HG03558 (cell line): ENCODE results near the gene SRPK2.
A peak's percentile ranks its signal among the peaks of the same experiment; 100 is the strongest.
"Not testable (repeated sequence)": the region's sequence is repeated elsewhere in the genome, so short reads cannot be mapped to it uniquely, and the experiment has no call there.

Source experiments
- ATAC-seq: cut with Tn5 transposase; IDR thresholded peaks from one replicate; pipeline ENCODE4 v1.9.1; 2021; ENCODE audit warnings: moderate number of reproducible peaks; ENCODE audit not compliant: unreplicated experiment; ENCODE audit errors: extremely low read depth

SRPK2 gene

GRCh38 chr7:105269397-105269796 lies 119.3 kb downstream of the SRPK2 start:
- ATAC-seq = no peak

DNA sequence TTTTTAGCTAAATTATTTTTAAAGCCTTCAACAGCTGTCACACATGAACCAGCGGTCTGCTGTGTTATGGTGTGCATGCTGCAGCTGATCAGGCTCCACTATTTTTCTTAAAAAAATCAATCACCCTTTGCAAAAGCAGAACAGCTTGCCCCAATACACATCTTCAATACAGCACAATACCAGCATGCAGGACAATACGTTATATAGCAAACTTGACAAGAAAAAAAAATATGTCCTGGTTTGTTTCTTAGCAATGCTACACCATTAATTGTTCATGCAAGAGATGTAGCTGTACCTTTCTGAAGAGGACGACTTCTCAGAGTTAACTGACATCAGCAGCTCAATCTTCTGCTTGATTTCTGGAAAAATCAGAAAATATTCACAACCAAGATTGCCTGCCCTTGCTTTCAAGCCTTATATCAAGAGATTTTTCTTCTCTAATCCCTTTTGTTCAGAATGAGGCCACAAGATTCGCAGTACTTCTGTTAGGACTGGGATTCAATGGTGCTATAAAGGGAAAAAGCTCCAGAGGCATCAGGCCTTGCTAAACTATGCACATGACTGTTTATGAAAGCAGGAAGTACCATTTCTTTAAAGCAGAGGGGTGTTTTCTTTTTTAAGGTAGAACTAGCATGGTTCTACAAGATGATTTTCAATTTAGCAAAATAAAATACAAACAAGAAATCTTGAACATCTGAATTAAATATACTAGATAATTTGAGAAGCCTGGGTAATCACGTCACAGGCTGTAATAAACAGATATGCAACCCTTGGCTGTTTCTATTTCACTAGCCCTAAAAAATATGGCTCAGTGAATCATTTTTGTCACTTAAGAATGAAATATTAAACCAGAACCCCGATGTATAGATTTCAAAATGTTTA lies 120.0 kb downstream of the SRPK2 start:
- ATAC-seq = peak; percentile 48

DNA sequence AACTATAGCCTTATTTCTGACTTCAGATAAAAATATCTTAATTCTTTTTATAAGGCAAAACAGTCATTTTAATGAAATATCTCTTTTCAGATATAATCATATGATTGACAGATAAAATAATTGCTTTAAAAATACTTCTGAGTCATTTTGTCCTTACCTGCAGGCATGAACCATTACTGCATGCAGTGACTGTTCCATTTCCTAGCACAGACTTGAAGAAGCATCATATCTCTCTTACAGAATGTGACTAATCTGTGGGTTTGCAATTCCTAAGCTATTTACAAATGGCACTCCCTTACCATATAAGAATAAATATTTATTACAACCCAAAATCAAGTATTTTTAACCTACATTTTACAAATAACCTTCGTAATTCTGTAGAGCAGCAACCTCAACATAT lies 120.7 kb downstream of the SRPK2 start:
- ATAC-seq = no peak

GRCh38 chr7:105267244-105267643 lies 121.5 kb downstream of the SRPK2 start:
- ATAC-seq = no peak

DNA sequence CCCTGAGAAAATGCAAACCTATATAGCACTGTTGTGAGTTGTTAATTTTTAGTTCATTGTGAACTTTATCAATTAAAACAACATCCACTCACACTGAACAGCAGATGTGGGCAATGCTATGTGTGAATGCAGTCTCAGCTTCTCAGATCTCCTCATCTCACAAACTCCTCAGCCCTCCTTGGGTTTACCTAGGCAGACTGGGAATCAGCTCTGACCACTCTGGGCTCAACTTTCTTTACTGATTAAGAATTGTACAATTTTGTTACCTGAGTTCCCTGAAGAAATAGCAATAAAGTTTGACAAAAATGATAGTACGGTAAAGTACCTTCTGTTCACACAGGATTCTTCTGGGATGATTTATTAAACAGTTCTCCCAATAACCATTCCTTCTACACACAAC lies 124.0 kb downstream of the SRPK2 start:
- no peak for ATAC-seq

DNA sequence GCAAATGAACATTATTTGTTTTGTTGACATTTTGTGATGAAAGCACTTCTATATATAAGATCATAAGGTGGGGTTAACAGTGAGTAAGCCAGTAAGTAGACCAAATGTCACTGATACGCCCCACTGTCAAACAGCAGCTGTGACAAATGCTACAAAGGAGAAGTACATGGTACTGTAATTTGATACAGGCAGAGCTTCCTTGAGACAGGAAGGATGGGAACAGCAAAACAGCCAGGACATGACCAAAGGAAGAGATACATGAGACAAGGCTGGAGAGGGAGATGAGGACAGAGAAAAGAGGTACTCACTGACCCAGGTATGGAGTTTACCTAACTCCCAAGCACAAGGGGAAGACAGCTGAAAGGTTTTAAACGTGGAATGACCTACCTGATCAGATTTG lies 127.0 kb downstream of the SRPK2 start:
- no peak for ATAC-seq

GRCh38 chr7:105260201-105260871 lies 128.4 kb downstream of the SRPK2 start:
- ATAC-seq = not testable (repeated sequence)

- ATAC-seq = not testable (repeated sequence)
These were observed 129.8 kb downstream of the SRPK2 start for GRCh38 chr7:105258919-105259318.

DNA sequence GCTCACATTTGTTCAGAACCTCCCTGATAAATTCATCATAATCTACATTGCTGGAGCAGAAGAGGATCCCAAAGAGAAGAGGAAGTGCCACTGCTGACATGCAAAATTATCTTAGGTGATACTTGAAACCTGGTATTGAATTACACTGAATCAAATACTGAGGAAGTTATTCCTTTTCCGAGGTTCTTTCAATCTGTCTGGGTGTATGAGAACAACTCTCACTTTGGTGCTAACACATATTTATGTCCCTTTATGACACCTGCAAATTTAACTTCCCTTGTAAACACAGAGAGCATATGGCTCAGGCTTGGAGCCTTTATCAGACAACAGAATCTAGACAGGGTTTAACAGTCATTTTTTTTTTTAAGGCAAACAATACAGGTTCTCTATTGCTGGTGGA lies 131.4 kb downstream of the SRPK2 start:
- ATAC-seq = no peak

DNA sequence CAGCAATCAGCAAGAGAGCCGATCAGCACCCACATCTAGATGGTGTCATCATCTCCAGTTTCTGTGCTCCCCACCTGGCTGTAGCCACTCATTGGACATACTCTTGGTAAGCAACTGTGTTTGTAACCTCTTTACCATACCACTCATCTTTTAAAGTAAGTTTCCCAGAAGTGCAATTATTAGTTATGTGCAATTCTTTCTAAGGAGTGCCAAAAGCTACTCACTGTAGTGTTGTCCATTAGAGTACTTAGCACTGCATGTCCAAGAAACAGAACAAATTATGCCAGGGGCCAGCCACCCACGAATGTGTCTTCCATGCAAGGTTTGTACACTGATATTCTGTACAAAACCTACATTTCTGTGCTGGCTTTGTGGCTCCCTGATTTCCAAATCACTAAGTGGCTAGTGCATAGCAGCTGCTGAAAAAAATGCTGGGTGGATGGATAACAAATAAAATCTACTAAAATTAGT lies 131.9 kb downstream of the SRPK2 start:
- ATAC-seq = no peak

- no peak for ATAC-seq
These were observed 138.0 kb downstream of the SRPK2 start for GRCh38 chr7:105250706-105251105.

DNA sequence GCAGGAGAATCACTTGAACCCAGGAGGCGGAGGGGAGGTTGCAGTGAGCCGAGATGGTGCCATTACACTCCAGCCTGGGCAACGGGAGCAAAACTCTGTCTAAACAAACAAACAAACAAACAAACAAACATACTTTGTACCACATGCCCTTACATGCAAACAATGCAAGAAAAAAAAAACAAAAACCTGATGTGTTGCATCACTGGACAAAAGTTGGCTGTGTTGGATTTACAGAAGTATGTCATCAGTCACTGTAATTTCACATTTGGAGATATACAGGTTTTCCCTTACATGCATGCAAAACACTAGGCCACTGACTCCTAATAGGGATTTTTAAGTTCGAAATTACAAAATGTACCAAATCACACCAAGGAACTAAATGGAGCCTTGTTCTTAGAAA lies 138.5 kb downstream of the SRPK2 start:
- no peak for ATAC-seq

DNA sequence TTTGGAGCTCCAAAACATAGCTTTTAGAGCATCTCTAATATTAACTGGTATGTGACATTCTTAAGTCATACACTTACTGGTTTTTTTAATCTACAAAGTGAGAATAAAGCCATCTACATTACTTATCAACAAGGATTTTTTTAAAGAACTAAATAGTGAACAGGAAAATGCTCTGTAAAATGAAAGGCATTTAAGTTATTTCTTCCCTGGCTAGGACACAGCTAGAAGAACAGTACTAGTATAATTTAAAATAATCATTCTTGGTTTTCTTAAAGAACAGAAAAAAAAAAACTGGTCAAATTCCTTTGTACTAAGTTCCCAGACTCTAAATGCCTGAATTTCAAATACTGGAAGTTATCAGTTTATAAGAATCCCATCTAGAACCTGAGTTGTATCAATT lies 139.5 kb downstream of the SRPK2 start:
- ATAC-seq = no peak

- ATAC-seq = no peak
These were observed 142.0 kb downstream of the SRPK2 start for GRCh38 chr7:105246679-105247078.

DNA sequence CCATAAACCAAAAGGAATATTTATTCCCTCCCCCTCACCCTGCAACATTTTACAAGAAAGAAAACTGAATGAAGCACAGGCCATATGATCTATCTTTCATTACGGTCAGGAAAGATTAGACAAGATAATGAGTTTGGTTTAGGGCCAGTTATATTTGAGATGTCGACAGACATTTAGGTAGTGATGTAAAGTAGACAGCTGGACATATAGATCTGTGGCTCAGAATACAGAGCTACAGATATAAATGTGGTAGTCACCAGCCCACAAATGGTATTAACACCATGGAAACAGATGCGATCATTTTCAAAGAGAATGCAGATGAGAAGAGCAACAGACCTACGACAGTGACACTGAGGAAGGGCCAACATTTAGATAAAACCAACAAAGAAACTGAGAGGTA lies 142.5 kb downstream of the SRPK2 start:
- no peak for ATAC-seq

- no peak for ATAC-seq
These were observed 143.2 kb downstream of the SRPK2 start for GRCh38 chr7:105245398-105246114.

- no peak for ATAC-seq
These were observed 144.1 kb downstream of the SRPK2 start for GRCh38 chr7:105244594-105244993.

DNA sequence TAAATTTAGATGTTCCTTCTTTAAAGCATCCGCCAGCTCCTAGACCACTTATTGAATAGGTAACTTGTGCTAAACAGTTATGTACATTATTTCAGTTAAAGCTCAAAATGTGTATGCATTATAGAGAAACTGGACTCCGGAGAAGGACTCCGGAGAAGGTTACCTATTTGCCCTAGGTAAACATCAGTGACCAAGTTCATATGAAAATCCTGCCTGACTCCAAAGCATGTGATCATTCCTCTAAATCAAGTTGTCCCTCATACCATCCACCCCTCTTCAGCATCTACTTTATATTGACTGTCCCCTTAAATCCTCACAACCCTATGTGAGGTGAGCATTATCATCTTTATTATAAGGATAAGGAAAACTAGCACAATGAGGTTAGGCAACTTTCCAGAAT lies 147.5 kb downstream of the SRPK2 start:
- no peak for ATAC-seq

DNA sequence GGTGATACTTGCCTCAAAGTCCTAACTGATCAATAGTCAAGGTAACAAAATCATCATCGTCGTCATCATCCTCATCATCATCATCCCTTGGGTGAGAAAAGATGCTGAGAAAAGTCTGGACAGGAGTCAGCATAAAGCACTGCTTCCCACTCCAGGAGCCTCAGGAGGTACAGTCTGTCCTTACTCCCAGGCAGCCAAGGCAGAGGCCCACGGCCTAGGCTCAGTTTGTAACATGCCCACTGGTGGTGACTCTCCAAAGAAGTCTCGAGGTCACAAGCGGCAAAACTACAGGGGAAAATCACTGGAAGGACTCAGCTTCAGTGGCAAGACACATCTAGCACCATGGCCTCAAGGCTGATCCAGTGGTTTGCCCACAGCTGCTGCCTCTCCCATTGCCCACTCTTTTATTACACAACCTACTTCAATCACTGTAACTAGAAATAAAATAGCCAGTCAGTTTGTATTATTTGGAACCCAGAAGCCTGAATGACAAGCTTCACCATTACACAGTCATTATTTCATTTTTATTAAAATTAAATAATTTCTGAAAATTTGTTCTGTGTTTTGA lies 150.4 kb downstream of the SRPK2 start:
- ATAC-seq = no peak

- no peak for ATAC-seq
These were observed 153.8 kb downstream of the SRPK2 start for GRCh38 chr7:105234886-105235285.
